Epithelial cell of esophagus (primary cell): ENCODE measurements around the gene CCDC102A.
A peak's percentile ranks its signal among the peaks of the same experiment; 100 is the strongest.

Source experiments
- DNase-seq: peaks from one replicate; pipeline ENCODE4 v3.0.0; 2010; ENCODE audit warnings: low read depth
- H3K4me3 ChIP-seq: 2 replicates; pipeline ENCODE4 v1.5.1; 2011; ENCODE audit warnings: mild to moderate bottlenecking, low read length, control low read depth
- CTCF ChIP-seq: IDR thresholded peaks from 2 replicates; pipeline ENCODE4 v1.5.1; 2011; ENCODE audit warnings: low read depth, mild to moderate bottlenecking, low read length, control low read depth, inconsistent platforms; ENCODE audit not compliant: insufficient read depth; ENCODE audit errors: missing control alignments

Gene CCDC102A

GRCh38 chr16:57527610-57528360 is 8.6 kb downstream of the CCDC102A start:
- TF ChIP-seq CTCF: no peak
- DNase-seq: no peak
- no peak overlapping the region for H3K4me3 ChIP-seq

- no peak overlapping the region for H3K4me3 ChIP-seq
- no peak for DNase-seq
- TF ChIP-seq CTCF: no peak
Observed at GRCh38 chr16:57527027-57527426, 9.3 kb downstream of the CCDC102A start.

GRCh38 chr16:57526498-57526897 is 9.9 kb downstream of the CCDC102A start:
- DNase-seq: no peak
- TF ChIP-seq CTCF: no peak
- no peak overlapping the region for H3K4me3 ChIP-seq

GRCh38 chr16:57525761-57526160 is 10.6 kb downstream of the CCDC102A start:
- TF ChIP-seq CTCF: no peak
- DNase-seq: peak; percentile 36
- H3K4me3 ChIP-seq: no peak overlapping the region

GRCh38 chr16:57522960-57523359 is 13.4 kb downstream of the CCDC102A start:
- TF ChIP-seq CTCF: no peak
- no peak for DNase-seq
- H3K4me3 ChIP-seq: no peak overlapping the region

GRCh38 chr16:57519796-57520360 is 16.5 kb downstream of the CCDC102A start:
- peak; percentile 65 for DNase-seq

More at GRCh38 chr16:57519796-57520360, 16.5 kb downstream of the CCDC102A start:
- H3K4me3 ChIP-seq: no peak overlapping the region
- peak; percentile 98 for TF ChIP-seq CTCF
